ENCODE results near the gene CFAP73.

- TF ChIP-seq CTCF (IDR thresholded peaks at IDR 0.05) (no peak), POLR2A (IDR thresholded peaks at IDR 0.05) (no peak)
Observed at GRCh38 chr12:113204804-113205203, 55.3 kb downstream of the CFAP73 start.
